IPS DF 4.7 (cell line): ENCODE data around the gene TRIM37.
"Not testable (repeated sequence)": the region's sequence is repeated elsewhere in the genome, so short reads cannot be mapped to it uniquely, and the experiment has no call there.

Source experiments
- DNase-seq: peaks from one replicate; pipeline ENCODE4 v3.0.0-alpha.2; 2013; ENCODE audit warnings: low spot score; ENCODE audit errors: extremely low read depth

Gene TRIM37

GRCh38 chr17:58997756-58998553 lies 108.7 kb downstream of the TRIM37 start:
- no peak for DNase-seq

- no peak for DNase-seq
These were observed 109.7 kb downstream of the TRIM37 start for GRCh38 chr17:58996968-58997367.

- no peak for DNase-seq
These were observed 111.3 kb downstream of the TRIM37 start for GRCh38 chr17:58995247-58995940.

- no peak for DNase-seq
These were observed 113.4 kb downstream of the TRIM37 start for GRCh38 chr17:58993311-58993710.

GRCh38 chr17:58991718-58992331 lies 114.9 kb downstream of the TRIM37 start:
- no peak for DNase-seq

- no peak for DNase-seq
These were observed 117.1 kb downstream of the TRIM37 start for GRCh38 chr17:58989629-58990028.

- no peak for DNase-seq
These were observed 120.7 kb downstream of the TRIM37 start for GRCh38 chr17:58985971-58986370.

- no peak for DNase-seq
These were observed 121.3 kb downstream of the TRIM37 start for GRCh38 chr17:58985367-58985766.

- no peak for DNase-seq
These were observed 124.1 kb downstream of the TRIM37 start for GRCh38 chr17:58982626-58983025.

- no peak for DNase-seq
These were observed 125.8 kb downstream of the TRIM37 start for GRCh38 chr17:58980706-58981481.

- no peak for DNase-seq
These were observed 130.1 kb downstream of the TRIM37 start for GRCh38 chr17:58976541-58976940.

GRCh38 chr17:58974354-58974753 lies 132.3 kb downstream of the TRIM37 start:
- no peak for DNase-seq

GRCh38 chr17:58970609-58971450 lies 135.8 kb downstream of the TRIM37 start:
- DNase-seq, result no peak

- DNase-seq, result no peak
These were observed 137.1 kb downstream of the TRIM37 start for GRCh38 chr17:58969612-58970011.

GRCh38 chr17:58969156-58969555 lies 137.5 kb downstream of the TRIM37 start:
- DNase-seq, result no peak

- no peak for DNase-seq
These were observed 138.1 kb downstream of the TRIM37 start for GRCh38 chr17:58968426-58969061.

- no peak for DNase-seq
These were observed 140.5 kb downstream of the TRIM37 start for GRCh38 chr17:58966208-58966607.

- DNase-seq, result no peak
These were observed 141.5 kb downstream of the TRIM37 start for GRCh38 chr17:58965221-58965620.

GRCh38 chr17:58960068-58960467 lies 146.6 kb downstream of the TRIM37 start:
- peak; percentile 25 for DNase-seq

GRCh38 chr17:58957725-58958073 lies 149.0 kb downstream of the TRIM37 start:
- DNase-seq, result not testable (repeated sequence)
